GM21390 (cell line): ENCODE measurements around the gene USH2A.

Experiments used
- ATAC-seq: cut with Tn5 transposase; IDR thresholded peaks from one replicate; pipeline ENCODE4 v1.9.1; 2021; ENCODE audit not compliant: unreplicated experiment

Gene USH2A

GRCh38 chr1:216210081-216210480, 213.2 kb downstream of the USH2A start:
- no peak for ATAC-seq

- ATAC-seq: no peak
Measured at GRCh38 chr1:216209125-216209524, 214.1 kb downstream of the USH2A start.

GRCh38 chr1:216207154-216207553, 216.1 kb downstream of the USH2A start:
- no peak for ATAC-seq

GRCh38 chr1:216205176-216205575, 218.1 kb downstream of the USH2A start:
- ATAC-seq: no peak

- ATAC-seq: no peak
Measured at GRCh38 chr1:216201946-216202345, 221.3 kb downstream of the USH2A start.

- ATAC-seq: no peak
Measured at GRCh38 chr1:216200941-216201340, 222.3 kb downstream of the USH2A start.

GRCh38 chr1:216194721-216195120, 228.5 kb downstream of the USH2A start:
- ATAC-seq: no peak

GRCh38 chr1:216193839-216194443, 229.3 kb downstream of the USH2A start:
- ATAC-seq: no peak

GRCh38 chr1:216190438-216190837, 232.8 kb downstream of the USH2A start:
- no peak for ATAC-seq

GRCh38 chr1:216186816-216187215, 236.4 kb downstream of the USH2A start:
- ATAC-seq: no peak

GRCh38 chr1:216186141-216186540, 237.1 kb downstream of the USH2A start:
- no peak for ATAC-seq

GRCh38 chr1:216184126-216184680, 239.0 kb downstream of the USH2A start:
- ATAC-seq: no peak

- ATAC-seq: no peak
Measured at GRCh38 chr1:216183454-216183853, 239.8 kb downstream of the USH2A start.

GRCh38 chr1:216183007-216183406, 240.2 kb downstream of the USH2A start:
- ATAC-seq: no peak

- ATAC-seq: no peak
Measured at GRCh38 chr1:216181590-216181989, 241.7 kb downstream of the USH2A start.

GRCh38 chr1:216178281-216178680, 245.0 kb downstream of the USH2A start:
- ATAC-seq: no peak

- ATAC-seq: no peak
Measured at GRCh38 chr1:216176970-216177369, 246.3 kb downstream of the USH2A start.

- no peak for ATAC-seq
Measured at GRCh38 chr1:216175714-216176113, 247.5 kb downstream of the USH2A start.

- no peak for ATAC-seq
Measured at GRCh38 chr1:216173376-216173995, 249.8 kb downstream of the USH2A start.

GRCh38 chr1:216169351-216169750, 253.9 kb downstream of the USH2A start:
- ATAC-seq: no peak

GRCh38 chr1:216168546-216168945, 254.7 kb downstream of the USH2A start:
- no peak for ATAC-seq

GRCh38 chr1:216154063-216154462, 269.2 kb downstream of the USH2A start:
- ATAC-seq: no peak

- ATAC-seq: no peak
Measured at GRCh38 chr1:216153130-216153529, 270.1 kb downstream of the USH2A start.
